GM13977 (cell line): ENCODE data around the gene NOS3.

Experiments used
- DNase-seq: peaks from one replicate; pipeline ENCODE4 v3.0.0; 2012; ENCODE audit warnings: low spot score
- CTCF ChIP-seq: IDR thresholded peaks from 2 replicates; pipeline ENCODE4 v1.5.1; 2012; ENCODE audit warnings: mild to moderate bottlenecking, control low read depth; ENCODE audit not compliant: insufficient read depth; ENCODE audit errors: extremely low read depth, missing control alignments
- in situ Hi-C: fragments of 300-500 bp; cut with MboI; formaldehyde crosslinking; loops from one replicate; pipeline ENCODE4 v1.12.0; 2022; ENCODE audit warnings: low sequenced_read_pairs, low pct_unique_long_range_greater_than_20kb, mixed read lengths, inconsistent platforms; ENCODE audit not compliant: unreplicated experiment

The NOS3 gene

GRCh38 chr7:150945171-150945852, 45.5 kb upstream of the NOS3 start:
- in situ Hi-C loops = no loop called here
- TF ChIP-seq CTCF = no peak

GRCh38 chr7:150945853-150946420, 44.9 kb upstream of the NOS3 start:
- no peak for DNase-seq
- TF ChIP-seq CTCF = no peak
- in situ Hi-C loops = no loop called here

More at GRCh38 chr7:150945171-150945852, 45.5 kb upstream of the NOS3 start:
- no peak for DNase-seq

- no peak for TF ChIP-seq CTCF
- in situ Hi-C loops = no loop called here
- no peak for DNase-seq
These were observed 44.2 kb upstream of the NOS3 start for GRCh38 chr7:150946421-150947240.

- in situ Hi-C loops = no loop called here
- TF ChIP-seq CTCF = no peak
- DNase-seq = no peak
These were observed 43.5 kb upstream of the NOS3 start for GRCh38 chr7:150947241-150947745.

- in situ Hi-C loops = no loop called here
- no peak for DNase-seq
- no peak for TF ChIP-seq CTCF
These were observed 42.8 kb upstream of the NOS3 start for GRCh38 chr7:150947761-150948651.

- peak; percentile 38 for DNase-seq
- no peak for TF ChIP-seq CTCF
- in situ Hi-C loops = no loop called here
These were observed 42.0 kb upstream of the NOS3 start for GRCh38 chr7:150948791-150949251.
